ENCODE measurements around the gene PTGIS.

Gene PTGIS

DNA sequence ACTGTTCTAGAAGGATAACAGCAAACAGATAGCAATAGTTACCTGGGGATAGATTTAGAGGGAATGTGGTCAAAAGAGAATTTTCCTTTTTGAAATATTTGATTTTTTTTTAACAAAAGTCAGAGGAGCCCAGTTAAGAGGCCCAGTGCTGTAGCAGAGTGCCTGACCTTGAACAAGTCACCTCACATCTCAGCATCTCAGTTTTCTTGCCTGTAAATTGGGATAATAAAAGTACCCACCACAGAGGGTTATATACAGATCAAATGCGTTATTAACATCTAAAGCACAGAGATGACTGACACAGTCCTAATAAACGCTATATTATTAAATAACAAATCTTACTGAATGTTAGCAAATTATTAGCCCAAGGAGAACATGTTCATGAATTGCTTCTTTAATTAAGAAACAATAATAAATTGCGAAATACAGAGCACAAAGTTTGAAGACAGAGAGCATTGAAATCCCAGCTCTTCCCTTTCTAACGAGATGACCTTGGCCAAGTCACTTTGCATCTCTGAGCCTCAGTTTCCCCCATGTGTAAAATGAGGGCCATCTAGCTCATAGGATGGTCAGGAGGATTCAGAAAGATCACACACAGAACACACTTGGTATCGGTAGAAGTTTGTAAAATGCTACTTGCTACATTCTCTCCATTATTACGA is 35.5 kb downstream of the PTGIS start:
- no peak for DNase-seq (ENCODE audit: low read depth in 4 of 4, low spot score in 1 of 4)

DNA sequence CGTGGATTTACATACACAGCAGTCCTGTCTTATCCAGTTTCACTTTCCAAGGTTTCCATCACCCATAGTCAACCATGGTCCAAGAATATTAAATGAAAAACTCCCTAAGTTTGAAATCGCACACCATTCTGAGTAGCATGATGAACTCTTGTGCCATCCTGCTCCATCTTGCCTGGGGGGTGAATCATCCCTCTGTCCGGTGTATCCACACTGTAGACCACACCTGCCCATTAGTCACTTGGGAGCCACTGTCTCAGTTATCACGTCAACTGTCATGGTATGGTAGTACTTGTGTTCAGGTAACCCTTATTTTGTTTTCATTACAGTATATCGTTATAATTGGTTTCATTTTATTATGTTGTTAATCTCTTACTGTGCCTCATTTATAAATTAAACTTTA is 38.5 kb downstream of the PTGIS start:
- no peak for DNase-seq (ENCODE audit: low read depth in 4 of 4, low spot score in 1 of 4)

DNA sequence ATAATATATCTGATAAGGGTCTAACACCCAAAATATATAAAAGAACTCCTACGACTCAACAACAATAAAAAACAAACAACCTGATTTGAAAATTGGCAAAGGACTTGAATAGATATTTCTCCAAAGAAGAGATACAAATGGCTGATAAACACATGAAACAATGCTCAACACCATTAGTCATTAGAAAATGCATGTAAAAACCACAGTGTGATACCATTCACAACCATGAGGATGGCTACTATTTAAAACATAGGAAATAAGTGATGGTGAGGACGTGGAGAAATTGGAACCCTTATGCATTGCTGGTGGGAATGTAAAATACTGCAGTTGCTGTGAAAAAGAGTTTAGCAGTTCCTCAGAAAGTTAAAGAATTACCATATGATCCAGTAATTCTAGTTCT is 41.4 kb downstream of the PTGIS start:
- DNase-seq (ENCODE audit: low read depth in 4 of 4, low spot score in 1 of 4) = no peak

DNA sequence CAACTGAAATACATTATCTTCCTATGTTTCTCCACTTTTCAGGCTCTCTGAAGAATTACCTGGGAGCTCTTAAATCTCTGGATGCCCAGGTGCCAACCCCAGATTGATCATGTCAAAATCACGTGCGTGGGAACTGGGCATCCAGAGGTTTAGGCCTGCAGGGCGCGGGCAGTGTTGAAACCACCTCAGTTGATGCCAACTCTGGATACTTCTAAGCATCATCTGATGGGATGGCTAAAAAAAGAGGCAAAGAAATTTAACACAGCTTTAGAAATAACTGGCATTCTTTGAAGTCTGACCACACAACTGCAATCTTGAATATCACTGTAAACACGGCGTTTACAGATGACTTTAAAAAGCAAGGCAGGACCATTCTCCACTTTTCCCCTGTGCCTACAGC is 41.9 kb downstream of the PTGIS start:
- no peak for DNase-seq (ENCODE audit: low read depth in 4 of 4, low spot score in 1 of 4)

DNA sequence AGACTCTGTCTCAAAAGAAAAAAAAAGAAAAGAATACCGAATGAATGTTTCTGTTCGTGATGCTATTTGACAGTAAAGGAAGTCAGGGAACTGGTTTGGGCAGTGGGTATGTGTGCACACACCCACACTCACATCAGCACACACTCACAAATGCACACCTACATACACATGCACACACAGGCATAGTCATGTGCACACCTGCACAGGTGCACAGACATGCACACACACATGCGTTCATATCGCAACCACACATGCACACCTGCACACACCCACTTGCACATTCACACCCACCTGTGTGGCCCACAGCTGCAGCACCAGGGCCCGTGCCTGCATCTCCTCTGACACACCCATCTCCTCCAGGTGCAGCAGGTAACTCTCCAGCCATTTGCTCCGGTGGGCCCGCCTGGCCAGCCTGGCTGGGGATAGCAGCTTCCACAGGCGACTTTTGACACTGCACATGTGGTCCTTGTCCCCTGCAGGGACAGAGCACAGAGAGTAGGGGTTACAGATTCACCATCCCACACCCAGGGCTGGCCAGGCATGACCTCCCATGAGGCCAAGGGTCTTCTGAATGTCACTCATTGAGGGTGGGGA is 44.1 kb downstream of the PTGIS start:
- no peak for DNase-seq (ENCODE audit: low read depth in 4 of 4, low spot score in 1 of 4)

DNA sequence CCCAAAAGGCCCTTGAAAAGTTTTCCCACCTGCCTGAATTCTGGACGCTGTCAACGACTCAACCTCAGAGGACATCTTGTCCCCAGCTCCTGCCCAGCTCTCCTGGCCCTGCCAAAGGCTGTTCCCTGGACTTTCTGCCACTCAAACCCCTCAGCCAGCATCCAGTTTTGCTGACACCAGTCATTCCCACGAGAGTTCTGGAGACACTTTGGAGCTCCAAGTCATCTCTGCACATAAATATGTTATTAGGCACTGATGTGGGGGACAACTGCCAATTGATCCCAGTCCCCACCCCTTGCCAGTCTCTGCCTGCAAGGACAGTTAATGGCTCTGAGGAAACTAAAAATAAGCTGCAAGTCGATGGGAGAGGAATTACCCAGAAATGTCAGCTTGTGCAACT is 46.6 kb downstream of the PTGIS start:
- DNase-seq (ENCODE audit: low read depth in 4 of 4, low spot score in 1 of 4) = no peak

DNA sequence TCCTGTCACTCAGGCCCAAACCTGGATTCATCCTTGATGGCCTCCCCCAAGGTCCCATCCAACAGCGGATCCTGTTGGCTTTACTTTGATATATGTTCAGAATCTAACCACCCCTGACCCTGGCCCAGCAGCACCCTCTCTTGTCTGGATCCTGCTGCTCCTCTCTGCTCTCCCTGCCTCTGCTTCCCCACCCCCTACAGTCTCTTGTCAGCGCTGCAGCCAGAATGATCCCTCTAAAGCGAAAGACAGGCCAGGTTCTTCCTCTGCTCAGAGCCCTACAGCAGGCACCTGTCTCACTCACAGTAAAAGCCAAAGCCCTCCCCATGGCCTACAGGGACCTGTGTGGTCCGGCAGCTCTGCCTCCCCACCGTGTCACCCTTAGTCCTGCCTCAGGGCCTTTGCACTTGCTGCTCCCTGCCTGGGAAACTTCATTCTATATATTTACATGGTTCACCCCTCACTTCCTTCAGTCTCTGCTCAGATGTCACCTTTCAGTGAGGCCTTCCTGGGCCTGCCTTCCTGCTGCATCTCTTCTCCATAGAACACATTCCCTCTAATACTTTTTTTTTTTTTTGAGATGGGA is 48.1 kb downstream of the PTGIS start:
- no peak for DNase-seq (ENCODE audit: low read depth in 4 of 4, low spot score in 1 of 4)

DNA sequence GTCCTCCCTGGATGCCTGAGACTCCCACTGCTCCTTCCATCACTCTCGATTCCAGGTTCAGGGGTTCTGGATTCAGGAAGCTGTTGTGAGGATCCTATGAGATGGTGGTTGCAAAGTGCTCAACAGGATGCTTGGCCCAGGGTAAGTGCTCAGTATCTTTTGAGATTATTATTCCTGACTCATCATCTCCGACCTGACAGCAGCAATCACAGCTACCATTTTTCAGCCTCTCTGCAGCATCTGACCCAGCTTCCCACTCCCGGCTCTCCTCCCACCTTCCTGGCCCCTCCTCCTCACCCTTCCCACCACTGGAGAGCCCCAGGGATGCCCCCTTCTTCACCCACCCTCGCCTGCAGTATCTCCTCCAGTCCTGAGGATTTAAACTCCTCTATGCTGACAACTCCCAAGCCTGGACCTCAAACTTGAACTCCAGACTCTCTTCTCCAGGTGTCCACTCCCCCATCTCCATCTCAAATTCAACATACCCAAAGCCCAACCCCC is 48.7 kb downstream of the PTGIS start:
- no peak for DNase-seq (ENCODE audit: low read depth in 4 of 4, low spot score in 1 of 4)

DNA sequence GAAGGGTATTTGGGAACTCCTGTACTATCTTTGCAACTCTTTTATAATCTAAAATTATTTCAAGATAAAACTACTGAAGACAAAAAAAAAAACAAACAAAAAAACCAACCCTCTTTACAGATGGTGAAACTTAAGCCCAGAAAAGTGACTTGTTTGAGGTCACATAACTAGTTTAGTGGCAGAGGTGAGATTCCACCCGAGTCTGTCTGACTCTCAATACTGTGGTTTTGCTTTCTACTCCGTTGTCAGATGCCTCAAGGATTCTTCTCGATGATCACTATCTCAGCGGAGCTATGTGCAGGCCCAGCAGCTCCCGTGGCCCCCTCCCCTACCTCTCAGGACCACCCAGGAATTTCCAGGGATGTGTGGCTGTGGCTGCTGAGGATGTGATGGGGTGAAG is 49.4 kb downstream of the PTGIS start:
- no peak for DNase-seq (ENCODE audit: low read depth in 4 of 4, low spot score in 1 of 4)

DNA sequence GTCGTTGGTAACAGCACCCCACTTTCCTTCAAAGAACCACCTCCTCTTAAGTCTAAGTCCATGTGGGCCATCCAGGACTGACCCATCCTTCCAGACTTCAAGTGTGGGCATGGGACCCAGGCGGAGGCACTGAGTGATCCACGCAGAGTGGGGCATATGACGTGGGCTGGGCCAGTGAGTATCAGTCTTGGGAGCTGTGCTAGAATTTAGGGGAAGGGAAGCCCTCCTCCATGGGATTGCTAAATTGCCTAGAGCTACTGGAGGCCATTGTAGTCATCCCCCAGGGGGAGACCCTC is 50.2 kb downstream of the PTGIS start:
- DNase-seq (ENCODE audit: low read depth in 4 of 4, low spot score in 1 of 4) = no peak

DNA sequence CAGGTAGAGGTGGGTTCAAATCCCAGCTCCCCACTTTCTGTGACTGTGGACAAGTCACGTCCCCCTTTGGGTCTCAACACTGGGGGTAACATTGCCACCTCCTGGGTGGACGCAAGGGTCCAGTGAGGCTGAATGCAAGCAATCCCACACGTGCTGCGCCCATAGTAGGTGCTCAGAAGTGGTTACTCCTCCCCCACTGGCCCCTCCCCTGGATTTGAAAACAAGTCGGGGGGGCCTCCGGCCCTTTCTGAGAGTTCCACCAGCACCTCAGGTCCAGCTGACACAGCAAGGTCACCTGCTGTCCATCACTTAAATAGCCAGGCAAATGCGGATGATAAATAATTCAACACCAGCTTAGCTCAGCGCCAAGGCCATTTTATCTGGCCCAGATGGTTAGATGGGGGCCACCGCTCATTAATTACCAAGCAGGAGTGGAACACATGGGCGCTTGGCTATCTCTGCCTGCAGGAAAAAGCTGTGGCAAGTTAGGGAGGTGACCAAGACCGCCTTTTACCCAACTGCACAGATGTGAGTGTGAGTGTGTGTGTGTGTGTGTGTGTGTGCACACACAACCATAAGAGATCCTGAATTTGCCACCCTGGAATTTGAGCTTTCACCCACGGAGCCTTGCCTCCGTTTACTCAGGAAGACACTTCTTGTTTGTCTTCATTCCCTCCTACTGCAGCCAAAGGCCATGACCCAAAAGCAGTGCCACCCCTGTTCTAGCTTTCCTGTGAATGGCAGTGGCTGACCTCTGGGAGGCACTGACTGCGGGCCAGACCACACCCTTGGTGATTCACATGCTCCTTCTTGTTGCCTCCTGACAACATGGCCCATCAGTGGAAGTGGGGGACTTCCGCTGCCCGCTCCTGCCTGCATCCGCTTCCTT is 50.8 kb downstream of the PTGIS start:
- DNase-seq (ENCODE audit: low read depth in 4 of 4, low spot score in 1 of 4) = no peak

DNA sequence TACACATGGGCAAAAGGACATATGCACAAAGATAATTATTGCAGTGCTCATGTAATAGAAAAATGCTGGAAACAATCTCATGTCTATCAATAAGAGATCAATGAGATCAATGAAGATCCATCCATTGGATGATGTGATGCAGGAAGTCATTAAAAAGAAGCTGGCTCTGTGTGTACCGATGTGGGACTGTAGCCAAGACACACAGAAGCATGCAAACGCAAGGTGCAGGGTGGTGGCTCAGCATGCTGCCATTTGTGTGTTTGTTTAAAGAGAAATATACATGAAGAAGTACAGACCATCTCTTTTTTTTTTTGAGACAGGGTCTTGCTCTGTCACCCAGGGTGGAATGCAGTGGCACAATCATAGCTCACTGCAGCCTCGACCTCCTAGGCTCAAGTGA is 52.4 kb downstream of the PTGIS start:
- no peak for DNase-seq (ENCODE audit: low read depth in 4 of 4, low spot score in 1 of 4)

DNA sequence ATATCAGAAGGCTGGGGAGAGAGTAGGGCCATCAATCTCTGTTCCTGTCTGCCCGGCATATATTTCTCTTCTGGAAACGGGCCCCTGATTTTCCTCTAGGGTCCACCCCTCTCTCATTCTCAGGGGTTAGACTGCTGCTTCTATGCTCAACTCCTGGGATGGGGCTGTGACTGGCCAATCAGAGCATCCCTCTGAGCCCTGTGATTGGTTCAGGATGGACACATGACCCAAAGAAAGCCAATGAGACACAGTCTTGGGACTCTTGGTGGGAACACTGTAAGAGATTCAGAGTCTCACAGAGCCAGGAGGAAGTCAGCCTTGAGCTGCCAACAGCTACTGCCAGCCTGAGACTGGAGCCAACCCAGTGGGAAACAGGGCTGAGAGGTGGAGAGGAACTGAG is 54.4 kb downstream of the PTGIS start:
- DNase-seq (ENCODE audit: low read depth in 4 of 4, low spot score in 1 of 4) = no peak

DNA sequence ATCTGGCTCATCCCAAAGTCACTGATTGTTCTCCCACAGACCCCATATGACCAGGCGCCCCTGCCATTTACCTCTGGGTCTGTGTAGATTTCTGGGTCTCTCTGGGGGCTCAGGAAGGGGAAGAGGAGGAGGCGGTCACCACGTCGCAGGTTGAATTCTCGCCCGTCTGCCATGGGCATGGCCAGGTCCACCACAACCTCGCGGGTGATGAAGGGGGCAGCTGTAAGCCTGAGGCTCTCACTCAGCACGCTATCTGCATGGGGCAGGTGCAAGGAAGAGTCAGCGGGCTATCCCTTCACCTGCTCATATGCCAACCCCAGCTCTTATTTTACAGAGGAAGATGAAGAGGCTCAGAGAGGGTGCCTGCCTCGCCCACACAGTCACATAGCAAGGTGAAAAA is 54.9 kb downstream of the PTGIS start:
- no peak for DNase-seq (ENCODE audit: low read depth in 4 of 4, low spot score in 1 of 4)

DNA sequence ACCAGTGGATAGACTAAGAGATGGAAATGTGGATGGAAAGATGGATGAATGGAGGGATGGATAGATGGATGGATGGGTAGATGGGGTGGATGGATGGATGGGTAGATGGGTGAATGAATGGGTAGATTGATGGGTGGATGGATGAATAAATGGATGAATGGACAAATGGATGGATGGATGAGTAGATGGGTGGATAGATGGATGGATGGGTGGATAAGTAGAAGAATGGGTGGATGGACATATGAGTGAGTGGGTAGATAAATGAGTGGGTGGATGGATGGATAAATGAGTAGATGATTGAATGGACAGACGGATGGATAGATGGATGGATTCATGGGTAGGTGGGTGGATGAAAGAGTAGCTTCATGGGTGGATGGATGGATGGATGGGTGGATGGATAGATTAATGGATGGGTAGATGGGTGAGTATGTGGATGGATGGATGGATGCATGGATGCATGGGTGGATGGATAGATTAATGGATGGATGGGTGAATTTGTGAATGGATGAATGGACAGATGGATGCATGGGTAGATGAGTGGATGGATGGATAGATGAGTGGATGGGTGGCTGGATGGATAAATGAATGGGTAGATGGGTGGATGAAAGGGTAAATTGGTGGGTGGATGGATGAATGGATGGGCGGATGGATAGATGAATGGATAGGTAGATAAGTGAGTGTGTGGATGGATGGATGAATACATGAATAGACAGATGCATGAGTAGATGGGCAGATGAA is 56.0 kb downstream of the PTGIS start:
- DNase-seq (ENCODE audit: low read depth in 4 of 4, low spot score in 1 of 4) = no peak

DNA sequence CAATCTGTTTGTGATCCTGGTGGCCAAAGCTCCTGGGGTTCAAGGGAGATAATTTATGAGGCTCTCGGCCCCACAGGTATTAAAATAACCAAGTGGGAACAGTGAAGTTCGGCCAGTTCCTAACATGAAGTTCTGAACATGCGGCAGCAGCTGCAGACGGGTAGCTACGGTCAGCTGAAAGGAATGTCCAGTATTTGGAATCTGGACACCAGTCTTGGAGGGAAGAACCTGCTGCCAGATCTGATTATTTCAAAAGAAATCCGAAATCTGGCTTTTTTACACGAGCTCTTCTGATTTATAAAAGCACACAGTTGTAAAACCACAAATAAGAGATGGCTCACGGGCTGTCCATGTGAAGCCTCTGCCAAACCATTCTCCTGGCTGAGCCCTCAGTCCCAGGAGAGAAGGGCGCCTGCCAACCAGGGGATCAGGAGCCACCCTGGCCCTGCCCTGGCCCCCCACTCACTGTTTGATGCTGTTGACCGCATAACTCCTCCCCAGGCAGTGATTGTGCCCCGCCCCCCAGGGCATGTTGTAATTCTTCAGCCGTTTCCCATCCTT is 57.3 kb downstream of the PTGIS start:
- no peak for DNase-seq (ENCODE audit: low read depth in 4 of 4, low spot score in 1 of 4)

DNA sequence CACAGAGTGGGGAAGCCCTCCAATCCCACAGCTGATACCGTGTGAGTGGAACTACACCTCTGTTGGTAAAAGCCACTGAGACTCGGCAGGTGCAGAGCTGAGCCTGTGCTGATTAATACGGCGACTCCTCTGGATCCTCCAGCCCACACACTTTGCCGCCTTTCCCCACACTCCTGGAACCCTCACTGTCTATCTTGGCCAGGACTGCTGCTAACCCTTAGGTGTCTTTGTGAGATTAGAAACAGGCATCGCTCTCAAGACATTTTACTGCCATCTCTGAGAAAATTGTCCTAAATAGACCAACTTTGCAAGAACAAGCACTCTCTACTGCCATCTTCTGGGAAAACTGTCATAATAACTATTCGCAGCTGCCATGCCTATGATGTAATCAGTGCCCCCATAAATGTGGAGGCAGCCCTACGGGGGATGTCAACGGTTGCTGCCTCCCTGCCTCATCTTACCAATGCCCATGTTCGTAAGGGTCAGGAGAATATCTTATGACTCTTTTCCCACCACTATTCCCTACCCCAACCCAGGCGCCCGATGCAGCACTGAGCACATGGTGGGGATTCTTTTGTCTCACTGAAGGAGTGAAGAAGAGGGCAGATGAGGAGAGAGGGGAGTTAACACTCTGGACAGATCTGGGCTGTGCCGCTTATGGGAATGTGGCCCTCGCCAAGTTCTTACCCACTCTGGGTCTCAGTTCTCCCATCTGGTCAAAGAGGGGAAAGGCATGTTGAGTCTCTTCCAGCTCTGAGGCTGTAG is 59.3 kb downstream of the PTGIS start:
- no peak for DNase-seq (ENCODE audit: low read depth in 4 of 4, low spot score in 1 of 4)

DNA sequence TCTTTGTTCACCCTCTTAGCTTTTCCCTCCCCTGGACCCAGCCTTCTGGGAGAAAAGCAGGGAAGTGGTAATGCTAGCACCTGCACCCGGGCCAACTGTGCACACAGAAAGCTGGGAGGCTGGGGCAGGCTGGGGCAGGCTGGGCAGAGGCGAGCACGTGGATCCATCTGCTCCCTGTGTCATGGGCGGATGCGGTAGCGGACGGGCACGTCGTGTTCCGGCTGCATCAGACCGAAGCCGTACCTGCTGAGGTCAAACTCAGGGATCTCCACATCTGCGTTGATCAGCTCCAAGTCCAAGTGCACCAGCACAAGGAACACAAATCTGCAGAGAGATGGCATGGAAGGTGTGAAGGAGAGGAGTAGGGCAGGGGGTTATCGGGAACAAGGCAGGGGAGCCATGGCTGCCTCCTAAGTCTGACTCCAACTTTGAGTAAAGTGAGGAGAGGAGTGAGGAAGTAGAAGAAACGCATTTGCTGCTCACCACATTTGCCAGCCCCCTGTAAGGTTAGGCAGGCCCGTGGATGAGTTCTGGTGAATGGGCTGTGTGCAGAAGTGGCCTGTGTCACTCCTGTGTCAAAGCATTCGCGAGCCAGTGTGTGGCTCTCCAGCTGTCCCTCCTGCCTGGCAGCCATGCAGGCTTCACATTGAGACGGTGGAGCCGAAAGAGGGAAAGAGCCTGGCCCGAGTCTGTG is 60.0 kb downstream of the PTGIS start:
- no peak for DNase-seq (ENCODE audit: low read depth in 4 of 4, low spot score in 1 of 4)

DNA sequence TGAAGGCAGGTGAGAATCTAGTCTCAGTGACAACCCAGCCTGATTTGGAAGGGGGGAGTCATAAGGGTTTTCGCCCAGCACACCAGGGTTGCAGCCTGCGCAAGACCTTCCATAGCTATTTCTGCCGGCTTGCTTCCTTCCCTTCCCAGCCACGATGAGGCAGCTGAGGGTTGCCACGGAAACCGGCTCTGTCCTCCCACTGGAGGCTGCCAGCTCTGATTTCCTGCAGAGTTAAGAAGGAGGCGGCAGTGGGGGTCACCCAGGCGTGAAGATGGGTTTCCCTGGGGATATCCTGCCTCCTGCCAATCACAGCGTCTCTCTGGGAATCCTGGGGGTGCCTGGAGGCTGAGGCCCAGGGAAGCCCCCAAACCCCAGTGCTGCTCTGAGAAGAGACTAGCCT is 62.4 kb downstream of the PTGIS start:
- no peak for DNase-seq (ENCODE audit: low read depth in 4 of 4, low spot score in 1 of 4)

DNA sequence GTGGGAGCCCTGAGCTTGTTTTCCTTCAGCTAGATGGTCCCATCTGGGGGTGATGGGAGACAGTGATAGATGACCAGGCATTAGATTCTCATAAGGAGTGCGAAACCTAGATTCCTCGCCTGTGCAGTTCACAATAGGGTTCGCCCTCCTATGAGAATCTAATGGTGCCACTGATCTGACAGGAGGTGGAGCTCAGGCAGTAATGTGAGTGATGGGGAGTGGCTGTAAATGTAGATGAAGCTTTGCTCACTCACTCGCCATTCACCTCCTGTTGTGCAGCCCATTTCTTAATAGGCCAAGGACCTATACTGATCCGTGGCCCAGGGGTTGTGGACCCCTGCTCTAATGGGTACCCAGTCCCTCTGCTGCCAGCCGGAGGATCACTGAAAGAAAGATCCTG is 64.8 kb downstream of the PTGIS start:
- DNase-seq (ENCODE audit: low read depth in 4 of 4, low spot score in 1 of 4) = no peak
